Skeletal muscle cell (primary cell): ENCODE measurements around the gene DMBX1.

Source experiments
- DNase-seq: peaks from one replicate; pipeline ENCODE4 v3.0.0-alpha.2; 2010; ENCODE audit warnings: low read depth
- H3K4me3 ChIP-seq: 2 replicates; pipeline ENCODE4 v1.5.1; 2011; ENCODE audit warnings: low read depth, mild to moderate bottlenecking, control low read depth, low read length, moderate library complexity

The DMBX1 gene

GRCh38 chr1:46458190-46458589 is 31.4 kb upstream of the DMBX1 start:
- H3K4me3 ChIP-seq = no peak overlapping the region
- DNase-seq = no peak

- H3K4me3 ChIP-seq = no peak overlapping the region
- DNase-seq = no peak
Observed at GRCh38 chr1:46458846-46459245, 30.8 kb upstream of the DMBX1 start.

- DNase-seq = no peak
- H3K4me3 ChIP-seq = no peak overlapping the region
Observed at GRCh38 chr1:46459315-46459714, 30.3 kb upstream of the DMBX1 start.

DNA sequence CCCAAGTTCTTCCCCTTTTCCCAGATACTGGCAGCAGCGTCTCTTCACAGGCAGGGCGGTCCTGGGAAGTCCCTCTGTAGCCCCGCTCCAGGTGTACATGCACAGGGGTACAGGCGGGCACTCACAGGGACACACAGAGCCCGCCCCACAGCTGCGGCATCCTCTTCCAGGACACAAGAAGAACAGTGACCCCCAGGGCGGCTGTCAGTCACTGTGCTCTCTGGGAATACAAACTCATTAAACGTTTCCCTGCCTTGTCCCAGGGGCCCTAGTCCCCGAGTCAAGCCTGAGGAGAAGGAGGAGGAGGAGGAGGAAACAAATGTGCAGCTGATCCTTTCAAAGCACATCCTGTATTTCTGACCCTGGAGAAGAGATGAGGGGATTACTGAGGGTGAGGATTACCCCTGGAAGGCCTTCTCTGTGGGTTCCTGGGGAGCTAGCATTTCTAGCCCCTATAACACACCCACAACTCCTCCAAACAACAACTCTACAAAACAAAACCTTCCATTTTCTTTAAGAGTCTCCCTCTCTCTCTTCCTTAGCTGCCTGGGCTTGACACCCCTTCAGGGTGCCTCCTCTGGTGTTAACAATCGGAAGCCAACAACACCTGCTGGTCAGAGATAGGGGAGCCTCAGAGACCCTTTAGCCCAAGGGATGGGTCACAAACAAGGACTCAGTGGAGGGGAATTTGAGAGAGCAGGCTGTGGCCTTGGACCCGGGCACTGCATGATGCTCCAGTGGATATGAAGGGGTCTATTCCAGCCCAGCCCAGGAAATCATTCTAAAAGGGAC is 28.4 kb upstream of the DMBX1 start:
- H3K4me3 ChIP-seq = no peak overlapping the region
- no peak for DNase-seq

DNA sequence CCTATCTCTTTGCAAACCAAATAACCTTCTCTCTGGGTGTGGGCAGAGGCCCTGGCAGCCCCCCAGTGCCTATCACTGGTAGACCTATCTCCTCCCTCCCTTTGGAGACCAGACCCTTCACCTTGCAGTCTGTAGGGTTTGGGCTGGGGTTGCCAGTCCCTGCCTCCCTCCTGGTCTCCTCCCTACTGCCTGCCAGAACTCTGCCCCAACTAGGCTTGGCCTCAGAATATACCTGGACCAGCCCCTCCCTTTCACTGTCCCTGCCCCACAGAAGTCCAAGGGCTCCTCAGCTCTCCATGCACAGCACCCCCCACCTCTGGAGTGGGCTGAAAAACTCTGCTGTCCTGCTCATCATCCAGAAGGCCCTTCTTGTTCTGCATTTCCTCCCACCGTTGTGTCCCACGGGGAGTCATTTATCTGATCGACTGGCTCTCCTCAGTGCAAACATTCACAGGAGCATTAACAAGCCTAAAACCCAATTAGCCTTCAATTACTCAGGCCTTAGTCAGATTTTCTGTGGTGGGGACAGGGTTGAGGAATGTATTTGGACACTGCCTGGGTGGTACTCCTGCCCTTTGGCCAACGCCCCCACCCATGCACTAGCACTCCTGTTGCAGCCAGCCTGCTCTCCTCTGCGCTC is 27.7 kb upstream of the DMBX1 start:
- no peak overlapping the region for H3K4me3 ChIP-seq
- no peak for DNase-seq

DNA sequence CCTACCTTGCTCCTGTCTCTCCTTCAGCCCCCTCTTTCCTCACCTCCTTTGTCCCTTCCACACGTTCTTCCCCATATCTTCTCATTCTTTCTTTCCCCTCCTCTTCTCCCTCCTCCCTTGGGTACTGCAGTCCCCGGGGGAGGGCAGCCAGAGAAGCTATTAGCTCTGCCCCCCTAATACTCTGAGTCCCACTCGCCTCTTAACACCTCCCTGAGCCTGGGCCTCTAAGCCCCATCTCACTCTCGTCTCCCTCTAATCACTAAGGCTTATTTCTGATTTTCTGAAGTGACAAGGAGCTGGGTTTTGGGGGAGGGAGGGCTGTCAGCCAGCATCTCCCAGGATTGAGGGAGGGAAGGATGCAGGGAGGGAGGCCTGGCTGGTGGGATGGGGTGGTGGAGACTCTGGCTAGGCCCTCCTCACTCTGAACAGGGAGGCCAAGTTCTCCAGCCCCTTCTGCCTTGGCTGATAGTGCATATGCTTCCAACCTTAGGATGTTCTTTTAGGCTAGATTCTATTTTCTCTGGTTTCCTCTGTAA is 25.6 kb upstream of the DMBX1 start:
- no peak overlapping the region for H3K4me3 ChIP-seq
- no peak for DNase-seq

- H3K4me3 ChIP-seq = no peak overlapping the region
- no peak for DNase-seq
Observed at GRCh38 chr1:46464915-46465314, 24.7 kb upstream of the DMBX1 start.

GRCh38 chr1:46465981-46466476 is 23.6 kb upstream of the DMBX1 start:
- no peak overlapping the region for H3K4me3 ChIP-seq
- no peak for DNase-seq

DNA sequence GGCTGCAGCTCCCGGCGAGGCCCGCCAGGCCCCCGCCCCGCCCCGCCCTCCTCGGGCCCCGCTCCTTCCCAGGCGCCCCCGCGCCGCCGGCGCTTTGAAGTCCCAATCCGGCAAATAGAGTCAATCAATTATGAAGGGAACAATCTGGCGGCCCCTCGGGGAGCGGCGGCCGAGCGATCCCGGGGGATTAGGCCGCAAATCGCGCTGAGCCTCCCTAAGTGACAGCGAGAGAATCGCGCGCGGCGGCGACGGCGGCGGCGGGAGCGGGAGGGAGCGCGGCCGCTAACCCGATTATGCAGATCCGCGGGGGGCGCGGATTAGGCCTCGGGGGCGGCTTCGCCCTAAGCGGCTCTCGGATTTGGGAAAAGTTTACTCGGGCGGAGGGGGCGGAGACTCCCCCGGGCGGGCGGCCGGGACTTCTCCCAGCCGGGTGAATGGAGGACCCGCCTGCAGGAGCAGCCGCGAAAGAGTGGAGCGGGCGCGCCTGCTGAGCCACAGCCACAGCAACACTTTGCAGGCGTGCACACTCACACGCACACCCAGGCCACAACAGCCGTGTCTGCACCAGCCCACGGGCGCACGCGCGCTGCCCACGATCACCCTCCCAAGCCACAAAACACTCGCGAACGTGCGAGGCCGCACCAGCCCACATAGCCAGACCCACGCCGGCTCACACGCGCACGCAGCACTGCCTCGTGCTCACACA is 23.0 kb upstream of the DMBX1 start:
- DNase-seq = no peak
- peak overlapping the region; percentile 57 for H3K4me3 ChIP-seq

DNA sequence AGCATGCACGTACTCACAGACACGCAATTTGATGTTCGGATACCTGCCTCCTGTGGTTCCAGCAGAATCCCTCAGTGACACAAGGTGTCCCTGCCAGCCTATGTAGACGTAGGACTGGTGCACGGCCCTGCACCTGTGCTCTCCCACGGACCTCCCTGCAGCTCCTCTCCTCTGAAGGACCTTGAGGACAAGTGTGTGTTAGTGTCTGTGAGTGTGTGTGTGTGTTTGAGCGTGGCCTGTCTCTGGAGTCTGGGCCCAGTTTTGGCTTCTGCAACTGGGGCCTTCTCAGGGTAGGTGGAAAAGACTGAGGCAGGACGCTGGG is 22.5 kb upstream of the DMBX1 start:
- DNase-seq = no peak
- peak overlapping the region; percentile 57 for H3K4me3 ChIP-seq

DNA sequence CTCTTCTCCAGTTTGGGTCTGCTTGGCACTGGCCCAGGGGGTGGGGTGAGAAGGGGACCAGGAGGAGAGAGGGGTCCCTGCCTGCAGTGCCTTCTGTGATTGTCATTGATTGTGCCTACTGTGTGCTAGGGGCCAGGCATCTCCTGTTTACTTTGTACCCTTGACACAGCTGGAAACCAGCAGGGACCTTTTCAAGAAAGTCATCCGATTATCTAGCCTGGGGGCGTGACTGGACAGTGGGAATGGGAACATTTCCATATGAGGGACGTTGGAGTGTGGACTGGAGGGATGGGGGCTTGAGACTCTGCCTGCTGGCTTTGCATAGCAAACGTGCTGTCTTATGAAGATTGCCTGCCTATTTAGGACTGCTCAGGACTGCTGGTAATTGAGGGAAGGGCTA is 19.8 kb upstream of the DMBX1 start:
- no peak overlapping the region for H3K4me3 ChIP-seq
- DNase-seq = no peak

GRCh38 chr1:46471848-46472492 is 17.7 kb upstream of the DMBX1 start:
- H3K4me3 ChIP-seq = no peak overlapping the region
- no peak for DNase-seq

DNA sequence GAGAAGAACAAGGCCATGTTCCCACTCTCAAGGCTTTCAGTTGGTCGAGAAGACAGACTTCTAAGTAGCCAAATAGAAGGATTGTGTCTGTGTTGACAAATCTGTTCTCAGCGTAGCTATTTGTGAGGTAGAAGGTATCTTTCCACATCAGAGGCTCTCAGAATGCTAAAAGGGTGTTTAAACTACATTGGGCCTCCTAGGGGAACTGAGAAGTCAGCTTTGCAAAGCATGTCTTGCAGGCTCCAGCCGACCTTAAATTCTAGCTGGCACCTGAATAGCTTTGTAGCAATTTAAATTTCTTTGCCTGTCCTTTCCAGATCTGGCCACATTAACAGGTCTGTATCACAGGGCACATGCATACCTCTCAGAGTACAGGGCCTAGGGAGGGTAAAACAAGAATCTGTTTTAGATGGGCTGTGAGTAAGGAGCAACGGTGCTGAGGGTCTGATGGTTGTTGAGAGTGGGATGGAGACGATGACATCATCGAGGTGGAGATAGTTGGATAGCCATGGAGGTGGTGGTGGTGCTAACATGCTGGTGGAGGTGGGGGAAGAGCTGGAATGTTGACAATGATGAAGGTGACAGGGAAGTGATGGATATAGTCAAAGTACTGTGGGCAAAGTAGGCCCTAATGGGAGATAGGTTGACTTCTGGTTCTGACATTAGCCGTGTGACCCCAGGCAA is 17.0 kb upstream of the DMBX1 start:
- no peak overlapping the region for H3K4me3 ChIP-seq
- DNase-seq = no peak

GRCh38 chr1:46473991-46474390 is 15.6 kb upstream of the DMBX1 start:
- no peak overlapping the region for H3K4me3 ChIP-seq

DNA sequence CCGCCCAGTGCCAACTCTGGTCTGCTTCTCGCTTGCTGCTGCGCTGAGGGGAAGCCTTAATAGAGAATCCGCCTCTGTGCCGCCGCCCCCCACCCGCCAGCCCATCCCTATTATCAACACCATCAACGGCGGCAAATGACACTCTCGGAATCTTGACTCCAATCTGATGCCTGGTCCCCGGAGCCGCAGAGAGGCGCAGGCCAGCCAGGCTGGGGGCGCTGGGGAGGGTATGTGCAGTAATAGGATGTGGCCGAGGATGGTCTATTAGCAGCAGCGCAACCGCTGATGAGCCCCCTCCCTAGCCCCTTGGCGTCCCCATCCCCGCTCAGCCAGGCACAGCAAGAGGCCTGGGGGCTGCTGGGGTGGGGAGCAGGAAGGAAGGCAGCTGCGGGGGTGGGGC is 15.1 kb upstream of the DMBX1 start:
- DNase-seq = no peak
- H3K4me3 ChIP-seq = no peak overlapping the region

More at GRCh38 chr1:46473991-46474390, 15.6 kb upstream of the DMBX1 start:
- DNase-seq = no peak

- no peak for DNase-seq
- H3K4me3 ChIP-seq = no peak overlapping the region
Observed at GRCh38 chr1:46476673-46477072, 13.0 kb upstream of the DMBX1 start.

- peak; percentile 19 for DNase-seq
Observed at GRCh38 chr1:46477153-46477929, 12.3 kb upstream of the DMBX1 start.

DNA sequence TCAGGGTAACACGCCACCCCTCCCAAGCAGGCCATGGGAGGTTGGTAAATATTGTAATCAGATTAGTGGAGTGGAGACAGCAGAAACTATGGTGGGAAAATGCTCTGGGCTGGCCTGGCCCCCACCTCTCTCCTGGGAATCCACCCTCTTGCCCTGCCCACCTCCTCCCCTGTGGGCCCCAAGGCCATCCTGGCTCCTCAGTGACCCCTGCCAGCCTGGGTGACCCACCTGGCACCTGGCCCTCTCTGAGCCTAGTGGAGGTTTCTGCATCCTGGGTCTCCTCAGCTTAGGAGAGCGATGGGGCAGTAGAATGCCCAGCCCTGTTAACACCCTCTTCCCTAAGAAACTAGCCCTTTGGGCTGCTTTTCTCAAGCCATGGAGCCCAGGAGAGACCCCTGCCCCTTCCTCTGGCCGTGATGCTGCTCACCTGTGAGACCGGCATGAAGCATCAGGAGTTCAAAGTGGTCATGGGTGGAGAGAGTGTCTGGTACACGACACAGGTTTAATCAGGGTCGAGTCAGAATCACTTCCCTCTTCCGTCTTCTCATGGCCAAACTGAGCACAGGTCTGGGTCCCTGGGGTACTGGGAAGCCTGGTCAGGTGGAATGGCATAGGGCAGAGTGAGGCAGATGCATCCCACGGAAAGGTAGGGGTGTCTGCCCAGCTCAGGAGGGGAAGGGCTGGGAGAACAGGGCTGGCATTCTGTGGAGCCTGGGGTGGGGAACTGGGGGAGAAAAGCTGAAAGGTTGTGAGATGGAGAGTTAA is 10.7 kb upstream of the DMBX1 start:
- no peak overlapping the region for H3K4me3 ChIP-seq

More at GRCh38 chr1:46477153-46477929, 12.3 kb upstream of the DMBX1 start:
- H3K4me3 ChIP-seq = no peak overlapping the region

More for the DNA sequence above, 10.7 kb upstream of the DMBX1 start:
- no peak for DNase-seq
